T-cell (primary cell): ENCODE data around the gene PDYN. TPM values are rescaled to one million over a fixed set of nuclear protein-coding genes. Genes with fewer than 3 reads are reported as not detected.

ENCODE experiments used
- ATAC-seq, 4 experiments: fragments of 200-7000 bp in 3 of 4; fragments of 150-1000 bp in 1 of 4; cut with Tn5 transposase; replicated peaks in 1 of 4; 1 replicate in 3 of 4; 2 replicates in 1 of 4; pipeline ENCODE4 v1.10.0; 2021; ENCODE audit warnings: moderate library complexity in 3 of 4, mild to moderate bottlenecking in 2 of 4, moderate number of reproducible peaks in 1 of 4
- CTCF ChIA-PET, 2 donors: fragments of 300-600 bp; sonication (Branson Sonifier 250); formaldehyde crosslinking; loops; one replicate each; lab custom pipeline; 2022; ENCODE audit warnings: antibody characterized with exemption in 2 of 2; lab: Charles Lee
- POLR2A ChIA-PET, 2 donors: fragments of 300-600 bp; sonication (Branson Sonifier 250); formaldehyde crosslinking; loops; one replicate each; lab custom pipeline; 2022; ENCODE audit warnings: antibody characterized with exemption in 2 of 2; lab: Charles Lee
- DNase-seq, 35 experiments: peaks; one replicate each; pipeline versions ENCODE4 v3.0.0 to v3.0.0-alpha.2; 2013 to 2023
- H3K27ac ChIP-seq: one replicate; pipeline ENCODE4 v1.5.1; 2013; ENCODE audit warnings: low read length
- H3K27me3 ChIP-seq, 2 experiments: replicated peaks in 1 of 2; 1 replicate in 1 of 2; 2 replicates in 1 of 2; pipeline versions ENCODE4 v1.6.1 to v1.7.0; 2013; ENCODE audit warnings: low read length in 1 of 2, mixed read lengths in 1 of 2; ENCODE audit not compliant: control insufficient read depth in 2 of 2, insufficient read depth in 2 of 2; ENCODE audit errors: extremely low read depth in 1 of 2
- H3K36me3 ChIP-seq, 2 donors: 1 replicate in 1 of 2; 2 replicates in 1 of 2; pipeline versions ENCODE4 v1.6.1 to v1.7.0; 2013; ENCODE audit warnings: low read length in 1 of 2; ENCODE audit not compliant: control insufficient read depth in 2 of 2, insufficient read depth in 1 of 2; ENCODE audit errors: extremely low read depth in 1 of 2
- H3K4me1 ChIP-seq, 2 experiments: 1 replicate in 1 of 2; 2 replicates in 1 of 2; pipeline versions ENCODE4 v1.6.1 to v1.7.0; 2013; ENCODE audit warnings: low read length in 2 of 2, mixed read lengths in 1 of 2; ENCODE audit not compliant: insufficient read depth in 2 of 2, control insufficient read depth in 1 of 2; ENCODE audit errors: extremely low read depth in 1 of 2
- H3K4me3 ChIP-seq, 2 donors: 1 replicate in 1 of 2; 2 replicates in 1 of 2; pipeline versions ENCODE4 v1.5.1 to v1.7.0; 2013; ENCODE audit warnings: mild to moderate bottlenecking in 2 of 2, low read length in 1 of 2, moderate library complexity in 1 of 2; ENCODE audit not compliant: control insufficient read depth in 1 of 2; ENCODE audit errors: extremely low read depth in 1 of 2
- H3K9me3 ChIP-seq: 2 replicates; pipeline ENCODE4 v1.7.0; 2013
- H3K27ac Mint-ChIP-seq, 2 donors: one replicate each; pipeline ENCODE4 v1.8.0; 2020 to 2021; ENCODE audit warnings: mild to moderate bottlenecking in 2 of 2, mixed read lengths in 2 of 2
- H3K27me3 Mint-ChIP-seq, 2 donors: one replicate each; pipeline ENCODE4 v1.8.0; 2021 to 2022; ENCODE audit warnings: mixed read lengths in 2 of 2
- H3K36me3 Mint-ChIP-seq: one replicate; pipeline ENCODE4 v1.8.0; 2021; ENCODE audit warnings: mixed read lengths
- H3K4me1 Mint-ChIP-seq, 3 donors: one replicate each; pipeline ENCODE4 v1.8.0; 2020 to 2022; ENCODE audit warnings: mixed read lengths in 3 of 3, mild to moderate bottlenecking in 1 of 3
- H3K4me3 Mint-ChIP-seq, 3 donors: one replicate each; pipeline ENCODE4 v1.8.0; 2020 to 2022; ENCODE audit warnings: mild to moderate bottlenecking in 3 of 3, mixed read lengths in 3 of 3, moderate library complexity in 3 of 3
- H3K9me3 Mint-ChIP-seq, 3 donors: one replicate each; pipeline ENCODE4 v1.8.0; 2020 to 2022; ENCODE audit warnings: mixed read lengths in 3 of 3
- WGBS: methylation state at CpG from one replicate; pipeline ENCODE4 v1.1.5; 2013; ENCODE audit warnings: missing lambda C conversion rate; ENCODE audit not compliant: insufficient coverage; 5-methylcytosine and 5-hydroxymethylcytosine counted together
- total RNA-seq, 35 experiments: library from RNA in 6 of 35; stranded (reverse) in 6 of 35; fragments of 120-200 nt in 1 of 35; gene quantifications; one replicate each; pipeline versions ENCODE4 v1.2.1 to v1.2.4 and lab custom pipeline; 2013 to 2026

The PDYN gene
- total RNA-seq, 5 donors from 2014 or later (not counting 1 experiment from before 2014, with no cell fraction given) = not detected

- Histone ChIP-seq H3K4me1 (no peaks in the 10 kb centered on the region), H3K4me3 (no peak overlapping the region), H3K36me3 (no peaks in the 10 kb centered on the region), H3K9me3 (no peaks in the 10 kb centered on the region), H3K27me3 (peaks cover 0 to 22% of the 10 kb centered on the region in 2 experiments), H3K27ac (no peak overlapping the region)
- Mint-ChIP-seq H3K27me3 (peaks cover 22 to 24% of the 10 kb centered on the region in 2 donors), H3K36me3 (no peaks in the 10 kb centered on the region), H3K27ac (no peak overlapping the region), H3K9me3 (no peaks in the 10 kb centered on the region), H3K4me1 (peaks cover 0 to 6% (median 0%) of the 10 kb centered on the region in 3 donors), H3K4me3 (no peak overlapping the region)
- ATAC-seq (no peak), DNase-seq (no peak)
- 84% methylated on average over 6 of the region's 11 CpGs for WGBS
- ChIA-PET POLR2A (interaction anchor here in 1 of 2 donors (0.6 kb wide), 1 partner anchor 992 kb away, joined by 7 read pairs; no protein-coding TSS in a partner anchor), CTCF (interaction anchor here in 1 of 2 donors (0.5 kb wide), 1 partner anchor 219 kb away, joined by 6 read pairs; no protein-coding TSS in a partner anchor)
Measured at GRCh38 chr20:1951436-1952115, 42.3 kb downstream of the PDYN start.

- H3K27ac Mint-ChIP-seq = no peak overlapping the region
- CTCF ChIA-PET = no interaction called here
- no peak overlapping the region for H3K4me3 Mint-ChIP-seq
- WGBS = 85% methylated on average over 7 of the region's 7 CpGs
- H3K4me1 Mint-ChIP-seq = peaks cover 0 to 6% (median 0%) of the 10 kb centered on the region in 3 donors
- H3K4me1 ChIP-seq = no peaks in the 10 kb centered on the region
- no peak for DNase-seq
- peaks cover 0 to 26% of the 10 kb centered on the region in 2 experiments for H3K27me3 ChIP-seq
- H3K27ac ChIP-seq = no peak overlapping the region
- POLR2A ChIA-PET = no interaction called here
- no peaks in the 10 kb centered on the region for H3K9me3 Mint-ChIP-seq
- no peak for ATAC-seq
- no peaks in the 10 kb centered on the region for H3K9me3 ChIP-seq
- H3K36me3 ChIP-seq = no peaks in the 10 kb centered on the region
- no peaks in the 10 kb centered on the region for H3K36me3 Mint-ChIP-seq
- peaks cover 24 to 27% of the 10 kb centered on the region in 2 donors for H3K27me3 Mint-ChIP-seq
- H3K4me3 ChIP-seq = no peak overlapping the region
Measured at GRCh38 chr20:1950836-1951235, 43.0 kb downstream of the PDYN start.

- peaks cover 28 to 34% of the 10 kb centered on the region in 2 donors for H3K27me3 Mint-ChIP-seq
- CTCF ChIA-PET = no interaction called here
- H3K36me3 ChIP-seq = no peaks in the 10 kb centered on the region
Measured at GRCh38 chr20:1949347-1950100, 44.3 kb downstream of the PDYN start.

GRCh38 chr20:1947535-1947846 lies 46.4 kb downstream of the PDYN start:
- 68% methylated on average over 14 of the region's 14 CpGs for WGBS
- Mint-ChIP-seq H3K27ac (no peak overlapping the region), H3K9me3 (no peaks in the 10 kb centered on the region), H3K4me3 (no peak overlapping the region), H3K36me3 (no peaks in the 10 kb centered on the region), H3K27me3 (peaks cover 45 to 47% of the 10 kb centered on the region in 2 donors), H3K4me1 (peaks cover 0 to 3% (median 0%) of the 10 kb centered on the region in 3 donors)
- no peak for ATAC-seq
- no peak for DNase-seq
- CTCF ChIA-PET = no interaction called here
- Histone ChIP-seq H3K27ac (no peak overlapping the region), H3K9me3 (no peaks in the 10 kb centered on the region), H3K4me3 (no peak overlapping the region), H3K27me3 (peaks cover 0 to 45% of the 10 kb centered on the region in 2 experiments), H3K4me1 (no peaks in the 10 kb centered on the region), H3K36me3 (no peaks in the 10 kb centered on the region)
- POLR2A ChIA-PET = no interaction called here

More at GRCh38 chr20:1949347-1950100, 44.3 kb downstream of the PDYN start:
- POLR2A ChIA-PET = no interaction called here
- peaks cover 0 to 38% of the 10 kb centered on the region in 2 experiments for H3K27me3 ChIP-seq
- H3K9me3 ChIP-seq = no peaks in the 10 kb centered on the region
- 56% methylated on average over 1 of the region's 2 CpGs for WGBS
- Mint-ChIP-seq H3K27ac (no peak overlapping the region), H3K36me3 (no peaks in the 10 kb centered on the region), H3K4me1 (peaks cover 0 to 6% (median 0%) of the 10 kb centered on the region in 3 donors), H3K4me3 (no peak overlapping the region), H3K9me3 (no peaks in the 10 kb centered on the region)
- H3K27ac ChIP-seq = no peak overlapping the region
- ATAC-seq = no peak
- no peak overlapping the region for H3K4me3 ChIP-seq
- no peak for DNase-seq
- no peaks in the 10 kb centered on the region for H3K4me1 ChIP-seq

GRCh38 chr20:1946762-1947534 lies 46.9 kb downstream of the PDYN start:
- Mint-ChIP-seq H3K4me3 (no peak overlapping the region), H3K36me3 (no peaks in the 10 kb centered on the region), H3K27me3 (peaks cover 50% of the 10 kb centered on the region in 2 donors), H3K27ac (no peak overlapping the region), H3K9me3 (no peaks in the 10 kb centered on the region), H3K4me1 (peaks cover 0 to 3% (median 0%) of the 10 kb centered on the region in 3 donors)
- DNase-seq = peak in 1 of 35 experiments; percentile 19
- Histone ChIP-seq H3K4me1 (no peaks in the 10 kb centered on the region), H3K36me3 (no peaks in the 10 kb centered on the region), H3K27ac (no peak overlapping the region), H3K27me3 (peaks cover 0 to 50% of the 10 kb centered on the region in 2 experiments), H3K4me3 (no peak overlapping the region), H3K9me3 (no peaks in the 10 kb centered on the region)
- WGBS = 15% methylated on average over 39 of the region's 39 CpGs
- POLR2A ChIA-PET = no interaction called here
- no peak for ATAC-seq
- CTCF ChIA-PET = no interaction called here

- Mint-ChIP-seq H3K27ac (no peak overlapping the region), H3K36me3 (no peaks in the 10 kb centered on the region), H3K4me1 (peaks cover 0 to 3% (median 0%) of the 10 kb centered on the region in 3 donors), H3K4me3 (no peak overlapping the region), H3K9me3 (no peaks in the 10 kb centered on the region), H3K27me3 (peaks cover 54 to 56% of the 10 kb centered on the region in 2 donors)
- H3K4me3 ChIP-seq = no peak overlapping the region
- ChIA-PET POLR2A (no interaction called here), CTCF (no interaction called here)
- WGBS = 29% methylated on average over 1 of the region's 7 CpGs
- no peak overlapping the region for H3K27ac ChIP-seq
- H3K27me3 ChIP-seq = peaks cover 0 to 50% of the 10 kb centered on the region in 2 experiments
- H3K9me3 ChIP-seq = no peaks in the 10 kb centered on the region
- no peaks in the 10 kb centered on the region for H3K4me1 ChIP-seq
- no peak for DNase-seq
- no peak for ATAC-seq
- no peaks in the 10 kb centered on the region for H3K36me3 ChIP-seq
Measured at GRCh38 chr20:1946442-1946761, 47.5 kb downstream of the PDYN start.
